Stimulated activated CD8-positive, alpha-beta memory T cell treated with anti-CD3 and anti-CD28 coated beads, Interleukin-15, amount 100 ng/mL, for 4 hours (primary cell): Measurements from ENCODE around the gene DHX35.
"Not testable (repeated sequence)": the region's sequence is repeated elsewhere in the genome, so short reads cannot be mapped to it uniquely, and the experiment has no call there.

Source experiments
- DNase-seq, 2 donors: peaks; one replicate each; pipeline ENCODE4 v3.0.0-alpha.2; 2020; ENCODE audit warnings: low read depth in 2 of 2

Gene DHX35

GRCh38 chr20:38979434-38979833 is 17.3 kb downstream of the DHX35 start:
- DNase-seq: no peak

GRCh38 chr20:38979842-38980241 is 17.7 kb downstream of the DHX35 start:
- no peak for DNase-seq

DNA sequence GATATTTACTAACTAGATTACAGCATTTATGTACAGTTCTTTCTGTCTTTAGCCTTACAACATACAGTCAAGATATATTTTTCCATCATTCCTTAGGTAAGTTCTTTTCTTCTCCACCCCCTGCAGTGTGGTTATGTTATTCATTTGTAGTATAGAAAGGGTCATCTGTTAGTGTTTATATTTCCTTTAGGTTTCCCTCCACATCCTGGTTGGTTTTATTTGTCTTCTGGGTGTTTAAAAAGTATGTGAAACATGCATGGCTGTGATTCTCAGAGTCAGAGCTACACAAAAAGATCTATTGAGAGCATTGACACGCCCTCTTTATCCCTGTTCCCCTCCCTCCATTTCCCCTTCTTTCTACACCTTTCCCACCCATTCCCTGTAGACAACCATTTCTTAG is 20.1 kb downstream of the DHX35 start:
- DNase-seq: no peak

DNA sequence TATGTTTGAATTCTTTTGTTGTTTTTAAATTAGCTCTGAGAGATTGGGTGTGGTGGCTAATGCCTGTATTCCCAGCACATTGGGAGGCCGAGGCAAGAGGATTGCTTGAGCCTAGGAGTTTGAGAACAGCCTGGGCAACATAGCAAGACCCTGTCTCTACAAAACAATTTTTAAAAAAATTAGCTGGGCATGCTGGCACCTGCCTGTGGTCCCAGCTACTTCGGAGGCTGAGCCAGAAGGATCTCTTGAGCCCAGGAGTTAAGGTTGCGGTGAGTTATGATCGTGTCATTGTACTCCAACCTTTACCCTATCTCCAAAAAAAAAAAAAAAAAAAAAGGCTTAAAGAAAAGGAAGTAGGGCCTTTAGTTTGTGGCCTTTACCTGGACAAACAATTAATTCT is 22.9 kb downstream of the DHX35 start:
- no peak for DNase-seq

GRCh38 chr20:38985603-38986170 is 23.5 kb downstream of the DHX35 start:
- DNase-seq: no peak

DNA sequence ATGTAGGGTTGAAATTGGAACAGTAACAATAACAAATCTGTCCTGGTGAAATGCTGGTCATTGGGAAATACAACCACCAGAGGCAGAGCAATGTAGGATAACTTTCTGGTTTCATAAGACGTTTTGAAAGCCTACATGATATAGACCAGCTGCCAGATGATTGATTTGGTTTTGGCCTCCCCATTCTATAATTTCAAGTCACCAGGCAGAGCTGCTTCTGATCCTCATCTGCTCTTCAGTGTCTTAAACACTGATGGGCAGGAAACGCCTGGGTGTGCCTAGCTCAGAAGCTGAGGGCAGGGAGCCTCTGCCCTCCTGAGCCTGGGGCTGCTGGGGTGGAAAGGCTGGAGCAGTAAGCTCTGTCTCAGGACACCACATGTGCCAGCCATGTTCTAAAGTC is 24.5 kb downstream of the DHX35 start:
- DNase-seq: no peak

- DNase-seq: no peak
These were observed 25.6 kb downstream of the DHX35 start for GRCh38 chr20:38987777-38988176.

- DNase-seq: no peak
These were observed 28.6 kb downstream of the DHX35 start for GRCh38 chr20:38990728-38991127.

GRCh38 chr20:38991814-38992704 is 29.9 kb downstream of the DHX35 start:
- DNase-seq: no peak

DNA sequence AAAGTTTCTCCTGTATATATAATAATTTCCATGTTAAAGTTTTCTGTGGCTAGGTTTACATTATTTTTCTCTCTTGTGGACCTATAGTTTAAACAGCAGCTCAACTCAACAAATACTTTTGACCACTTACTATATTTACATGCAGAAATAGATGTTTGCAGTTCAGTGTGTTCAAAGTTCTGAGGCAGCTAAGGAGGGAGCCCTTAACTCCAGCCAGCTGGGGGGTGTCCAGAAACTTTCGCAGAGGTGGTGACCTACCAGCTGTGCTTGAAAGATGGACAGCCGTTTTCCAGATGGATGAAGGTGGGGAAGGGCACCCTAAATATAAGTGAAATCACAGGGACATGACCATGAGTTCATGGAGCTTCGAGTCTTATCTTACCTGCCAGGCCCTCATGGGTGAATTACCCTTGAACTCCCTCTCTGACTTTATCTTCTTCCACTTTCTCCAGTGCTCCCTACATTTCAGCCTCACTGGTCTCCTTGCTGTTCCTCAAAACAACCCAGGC is 33.4 kb downstream of the DHX35 start:
- no peak for DNase-seq

DNA sequence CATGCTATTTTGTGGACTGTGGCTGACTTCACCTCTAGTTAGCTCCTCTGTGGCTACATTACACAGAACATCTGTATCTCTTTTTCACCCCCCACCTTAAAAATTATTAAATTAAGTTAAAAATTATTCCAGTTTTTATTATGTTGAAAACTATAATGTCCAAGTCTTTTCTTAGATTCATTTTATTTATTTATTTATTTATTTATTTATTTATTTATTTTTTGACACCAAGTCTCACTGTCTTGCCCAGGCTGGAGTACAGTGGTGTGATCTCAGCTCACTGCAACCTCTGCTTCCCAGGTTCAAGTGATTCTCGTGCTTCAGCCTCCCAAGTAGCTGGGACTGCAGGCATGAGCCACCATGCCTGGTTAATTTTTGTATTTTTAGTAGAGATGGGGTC is 34.7 kb downstream of the DHX35 start:
- DNase-seq: not testable (repeated sequence)

GRCh38 chr20:38997622-38998021 is 35.5 kb downstream of the DHX35 start:
- DNase-seq: peak; percentile 32 to 60

DNA sequence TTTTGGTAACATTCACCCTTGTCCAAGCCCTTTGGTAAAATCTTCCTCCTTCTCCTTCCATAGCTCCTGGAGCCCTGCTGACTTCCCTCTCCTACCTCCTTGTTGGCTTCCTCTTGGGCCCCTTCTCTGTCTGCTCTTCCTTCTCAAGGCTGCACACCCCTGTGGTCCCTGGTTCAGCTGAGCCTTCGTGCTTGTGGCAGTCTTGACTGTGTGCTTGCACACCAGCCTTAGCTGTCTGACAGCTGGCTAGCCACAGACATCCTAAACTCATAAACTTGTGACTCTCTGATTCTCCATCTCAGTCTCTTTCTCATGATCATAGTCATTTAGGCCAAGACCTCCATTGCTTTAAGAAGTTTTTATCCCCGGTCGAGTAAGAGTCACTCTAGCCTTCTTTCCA is 37.1 kb downstream of the DHX35 start:
- DNase-seq: no peak

DNA sequence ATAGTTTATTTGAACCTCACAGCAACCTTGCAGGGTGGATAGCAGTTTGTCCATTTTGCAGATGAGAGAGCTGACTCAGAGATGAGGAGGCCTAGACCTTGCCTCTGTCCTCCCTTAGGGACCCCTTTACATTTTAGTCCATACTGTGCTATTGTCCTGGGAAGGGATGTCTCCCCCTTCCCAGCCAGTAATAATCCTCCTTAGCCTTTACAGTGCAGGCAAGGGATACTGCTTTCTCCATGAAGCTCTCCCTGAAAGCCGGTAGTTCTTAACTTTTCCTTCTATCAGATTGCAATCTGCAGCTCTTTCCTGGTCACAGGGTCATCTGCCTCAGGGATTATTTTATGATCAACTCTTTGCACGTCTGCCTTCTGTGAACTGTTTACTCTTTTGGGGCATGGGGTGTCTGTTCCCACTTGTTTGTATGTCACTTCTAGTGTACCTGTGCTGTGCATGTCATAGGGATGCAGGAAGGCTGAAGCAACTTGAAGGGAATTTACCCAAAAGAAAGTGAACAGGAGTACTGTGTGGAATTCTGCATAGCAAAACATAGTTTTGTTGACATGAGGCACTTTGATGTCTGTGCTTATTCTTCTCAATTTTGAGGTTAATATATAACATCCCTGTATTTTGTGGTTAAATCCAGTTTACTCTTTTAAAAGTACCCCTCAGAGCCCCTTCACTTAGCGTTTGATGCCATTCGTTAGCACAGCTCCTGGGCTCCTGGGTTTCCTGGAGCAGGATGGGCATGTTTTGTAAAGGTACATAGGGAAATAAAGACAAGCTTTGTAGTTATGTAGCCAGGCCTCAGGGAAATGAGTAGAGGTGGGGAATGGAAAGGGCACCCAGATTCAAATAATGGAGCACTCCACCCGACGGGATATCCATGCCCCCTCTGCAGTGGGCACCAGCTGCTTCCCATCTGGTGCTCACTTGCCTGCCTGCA is 38.1 kb downstream of the DHX35 start:
- DNase-seq: no peak

DNA sequence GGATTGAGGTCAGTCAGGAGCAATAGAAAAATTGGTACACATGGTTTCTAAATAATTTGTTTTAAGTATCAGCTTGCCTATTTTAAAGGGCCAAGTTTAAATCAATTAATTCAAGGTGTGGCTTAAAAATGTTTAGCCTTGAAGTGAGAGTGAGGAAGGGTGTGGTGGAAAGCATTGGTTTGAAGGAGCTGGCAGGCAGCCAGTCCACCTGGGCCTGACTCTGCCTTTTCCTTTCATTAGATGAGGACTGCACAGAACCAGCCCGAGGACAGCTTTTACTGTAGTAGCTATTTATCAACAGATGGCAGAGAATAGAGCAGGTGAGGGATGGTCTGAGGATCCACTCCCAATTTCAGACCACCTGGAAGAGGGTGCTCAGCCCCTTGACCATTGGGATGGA is 42.4 kb downstream of the DHX35 start:
- DNase-seq: no peak

- DNase-seq: no peak
These were observed 47.2 kb downstream of the DHX35 start for GRCh38 chr20:39009348-39009747.

GRCh38 chr20:39010496-39010895 is 48.4 kb downstream of the DHX35 start:
- DNase-seq: no peak

GRCh38 chr20:39013662-39014109 is 51.5 kb downstream of the DHX35 start:
- DNase-seq: no peak

DNA sequence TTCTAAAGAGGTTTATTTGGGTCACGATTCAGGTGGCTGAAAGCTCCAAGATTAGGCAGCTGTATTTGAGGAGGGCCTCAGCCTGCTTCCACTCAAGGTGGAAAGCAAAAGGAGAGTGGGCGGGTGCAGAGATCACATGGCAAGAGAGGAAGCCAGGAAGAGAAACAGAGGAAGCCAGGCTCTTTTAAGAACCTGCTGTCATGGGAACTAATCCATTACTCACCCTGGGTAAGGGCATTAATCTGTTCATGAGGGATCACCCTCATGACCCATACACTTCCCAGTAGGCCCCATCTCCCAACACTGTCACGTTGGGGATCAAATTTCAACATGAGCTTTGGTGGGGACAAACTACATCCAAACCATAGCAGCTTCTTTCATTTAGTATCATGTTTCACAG is 53.9 kb downstream of the DHX35 start:
- no peak for DNase-seq

DNA sequence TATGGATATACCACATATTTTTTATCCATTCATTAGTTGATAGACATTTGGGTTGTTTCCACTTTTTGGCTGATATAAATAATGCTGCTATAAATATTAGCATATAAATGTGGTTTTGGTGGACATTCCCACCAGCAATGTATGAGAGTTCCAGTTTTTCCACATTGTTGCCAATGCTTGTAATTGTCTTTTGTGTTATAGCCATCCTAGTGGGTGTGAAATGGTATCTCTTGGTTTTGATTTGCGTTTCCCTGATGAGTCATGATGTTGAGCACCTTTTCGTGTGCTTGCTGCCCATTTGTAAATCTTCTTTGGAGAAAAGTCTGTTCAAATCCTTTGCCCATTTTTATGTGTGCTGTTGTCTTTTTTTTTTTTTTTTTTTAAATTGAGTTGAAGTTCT is 54.4 kb downstream of the DHX35 start:
- no peak for DNase-seq

DNA sequence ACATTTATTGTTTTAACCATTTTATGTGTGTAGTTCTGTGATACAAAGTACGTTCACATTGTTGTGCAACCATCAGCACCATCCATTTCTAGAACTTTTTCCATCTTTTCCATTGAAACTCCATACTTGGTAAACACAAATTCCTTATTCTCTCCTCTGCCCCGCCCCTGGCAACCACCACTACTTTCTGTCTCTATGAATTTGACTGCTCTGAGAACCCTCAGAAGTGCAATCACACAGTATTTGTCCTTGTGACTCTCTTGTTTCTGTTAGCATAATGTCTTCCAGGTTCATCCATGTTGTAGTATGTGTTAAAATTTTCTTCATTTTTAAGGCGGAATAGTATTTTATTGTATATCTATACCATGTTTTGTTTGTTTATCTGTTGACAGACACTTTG is 56.9 kb downstream of the DHX35 start:
- no peak for DNase-seq

GRCh38 chr20:39019805-39020325 is 57.7 kb downstream of the DHX35 start:
- no peak for DNase-seq
